ENCODE data around the gene VPS45.

DNA sequence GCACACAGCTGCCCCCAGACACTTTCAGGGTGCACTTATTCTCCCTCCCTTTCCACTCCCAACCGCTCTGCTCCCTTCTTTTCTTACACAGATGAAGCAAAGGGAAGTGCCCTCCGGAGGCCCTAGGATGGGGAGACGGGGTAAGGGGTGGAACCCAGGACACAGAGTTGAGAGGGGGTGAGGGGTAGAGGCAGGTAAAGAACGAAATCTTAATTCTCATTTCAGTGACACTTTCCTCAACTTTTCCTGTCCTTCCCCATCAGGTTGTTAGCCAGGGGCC lies 94.9 kb downstream of the VPS45 start:
- TF ChIP-seq POLR2AphosphoS5 (IDR thresholded peaks at IDR 0.05; ENCODE audit: borderline replicate concordance, low read depth, low read length) (no peak), EZH2 (IDR thresholded peaks at IDR 0.05) (no peak)

Data from SK-N-MC (cell line).